HCT116 (cell line): Measurements from ENCODE around the gene UBE2R2. TPM values are rescaled to one million over a fixed set of nuclear protein-coding genes. Genes with fewer than 3 reads are reported as not detected.

Experiments used
- ATAC-seq: fragments of 200-7000 bp; cut with Tn5 transposase; 2 replicates; pipeline ENCODE4 v1.9.1; 2020; ENCODE audit warnings: mild to moderate bottlenecking, moderate library complexity
- BruUV-seq: library from RNA; stranded (reverse); fragments of 400-500 nt; replicated peaks from 2 replicates; lab custom pipeline; 2021; lab: Mats Ljungman, UMichigan
- CTCF ChIA-PET: fragments of 300-600 bp; sonication (Branson Sonifier 250); formaldehyde crosslinking; loops from one replicate; lab custom pipeline; 2021; ENCODE audit warnings: antibody characterized with exemption; lab: Charles Lee
- POLR2A ChIA-PET: fragments of 300-600, 350-600 bp; sonication (Branson Sonifier 250); formaldehyde crosslinking; loops from one replicate; lab custom pipeline; 2021; ENCODE audit warnings: antibody characterized with exemption; lab: Charles Lee
- RAD21 ChIA-PET, 2 experiments: fragments of 300-600 bp; sonication (Branson Sonifier 250); formaldehyde crosslinking; loops; one replicate each; lab custom pipeline; 2023; ENCODE audit warnings: low total read pairs in 2 of 2; ENCODE audit not compliant: uncharacterized antibody in 2 of 2, unreplicated experiment in 2 of 2, low non-redundant PET in 1 of 2; lab: Charles Lee
- DNase-seq: peaks from one replicate; pipeline ENCODE4 v3.0.0-alpha.2; 2010; ENCODE audit warnings: low read depth, low spot score
- H2AFZ ChIP-seq: fragments of 200-600 bp; shearing (Covaris generic), sonication (generic); 2 replicates; pipeline ENCODE4 v1.6.1; 2017; ENCODE audit warnings: low read depth, mixed run types, mixed read lengths, antibody characterized with exemption, low read length; ENCODE audit not compliant: poor library complexity, severe bottlenecking
- H3K27ac ChIP-seq: 2 replicates; pipeline ENCODE4 v1.5.1; 2012; ENCODE audit warnings: low read depth, low read length
- H3K27me3 ChIP-seq: fragments of 200-600 bp; sonication (generic); 2 replicates; pipeline ENCODE4 v1.6.1; 2016; ENCODE audit warnings: mixed run types, low read length, mixed read lengths; ENCODE audit not compliant: insufficient read depth
- H3K36me3 ChIP-seq, 2 experiments: fragments of 200-500 bp in 1 of 2; fragments of 200-600 bp in 1 of 2; sonication (Bioruptor generic) in 1 of 2; sonication (generic) in 1 of 2; 2 replicates each; pipeline versions ENCODE4 v1.5.1 to v1.6.1; 2014 to 2016; ENCODE audit warnings: low read length in 2 of 2, inconsistent platforms in 1 of 2, mixed read lengths in 1 of 2, mixed run types in 1 of 2; ENCODE audit not compliant: insufficient read depth in 2 of 2, control insufficient read depth in 1 of 2
- H3K4me1 ChIP-seq, 2 experiments: fragments of 200-600 bp in 1 of 2; sonication (generic) in 1 of 2; 2 replicates each; pipeline versions ENCODE4 v1.5.1 to v1.6.1; 2012 to 2017; ENCODE audit warnings: low read length in 2 of 2, inconsistent platforms in 1 of 2, mild to moderate bottlenecking in 1 of 2, mixed read lengths in 1 of 2, mixed run types in 1 of 2, moderate library complexity in 1 of 2; ENCODE audit not compliant: insufficient read depth in 2 of 2, control insufficient read depth in 1 of 2
- H3K4me2 ChIP-seq: fragments of 200-600 bp; sonication (generic); 2 replicates; pipeline ENCODE4 v1.6.1; 2017; ENCODE audit warnings: mixed run types, low read length, mixed read lengths
- H3K4me3 ChIP-seq, 2 experiments: fragments of 200-600 bp in 1 of 2; sonication (generic) in 1 of 2; replicated peaks in 1 of 2; 2 replicates each; pipeline ENCODE4 v1.5.1; 2011 to 2016; ENCODE audit warnings: low read length in 2 of 2, control low read depth in 1 of 2, low read depth in 1 of 2, mild to moderate bottlenecking in 1 of 2, mixed read lengths in 1 of 2, mixed run types in 1 of 2
- H3K79me2 ChIP-seq: fragments of 200-600 bp; sonication (generic); 2 replicates; pipeline ENCODE4 v1.6.1; 2017; ENCODE audit warnings: mild to moderate bottlenecking, mixed run types, low read length, moderate library complexity, mixed read lengths; ENCODE audit not compliant: insufficient read depth
- H3K9ac ChIP-seq: fragments of 200-600 bp; sonication (generic); 2 replicates; pipeline ENCODE4 v1.6.1; 2016; ENCODE audit warnings: low read length, mixed read lengths
- H3K9me2 ChIP-seq: fragments of 200-600 bp; sonication (generic), shearing (Covaris generic); 2 replicates; pipeline ENCODE4 v1.6.1; 2017; ENCODE audit warnings: mixed run types, mild to moderate bottlenecking, moderate library complexity; ENCODE audit not compliant: insufficient read depth
- H3K9me3 ChIP-seq, 2 experiments: fragments of 200-500 bp in 1 of 2; fragments of 200-600 bp in 1 of 2; sonication (Bioruptor generic) in 1 of 2; sonication (generic) in 1 of 2; 2 replicates each; pipeline ENCODE4 v1.6.1; 2014 to 2017; ENCODE audit warnings: low read length in 2 of 2, mixed read lengths in 2 of 2, inconsistent platforms in 1 of 2, low read depth in 1 of 2, mild to moderate bottlenecking in 1 of 2, mixed run types in 1 of 2, moderate library complexity in 1 of 2; ENCODE audit not compliant: control insufficient read depth in 1 of 2, insufficient read depth in 1 of 2
- H4K20me1 ChIP-seq: fragments of 200-600 bp; sonication (generic), shearing (Covaris generic); 2 replicates; pipeline ENCODE4 v1.6.1; 2017; ENCODE audit warnings: mixed run types, mild to moderate bottlenecking, moderate library complexity; ENCODE audit not compliant: insufficient read depth
- CBX3 ChIP-seq: IDR thresholded peaks from 2 replicates; pipeline ENCODE4 v1.6.1; 2012; ENCODE audit warnings: low read depth
- CEBPB ChIP-seq: IDR thresholded peaks from 2 replicates; pipeline ENCODE4 v1.6.1; 2012; ENCODE audit warnings: low read depth
- CTCF ChIP-seq, 3 experiments: fragments of 200-600 bp in 1 of 3; sonication (generic) in 1 of 3; IDR thresholded peaks in 2 of 3; conservative IDR thresholded peaks in 1 of 3; 2 replicates each; pipeline ENCODE4 v1.5.1; 2012 to 2017; ENCODE audit warnings: low read depth in 2 of 3, low read length in 2 of 3, antibody characterized with exemption in 1 of 3, borderline replicate concordance in 1 of 3, control low read depth in 1 of 3, mild to moderate bottlenecking in 1 of 3, mixed read lengths in 1 of 3, mixed run types in 1 of 3, moderate library complexity in 1 of 3; ENCODE audit not compliant: insufficient read depth in 1 of 3
- EGR1 ChIP-seq: IDR thresholded peaks from 2 replicates; pipeline ENCODE4 v1.6.1; 2012; ENCODE audit warnings: low read depth
- ELF1 ChIP-seq: IDR thresholded peaks from 2 replicates; pipeline ENCODE4 v1.6.1; 2012; ENCODE audit warnings: low read depth, borderline replicate concordance
- EZH2 ChIP-seq: fragments of 200-600 bp; sonication (generic); IDR thresholded peaks from 2 replicates; pipeline ENCODE4 v1.6.1; 2017; ENCODE audit warnings: antibody characterized with exemption, mixed run types
- EZH2phosphoT487 ChIP-seq: fragments of 200-600 bp; IDR thresholded peaks from 2 replicates; pipeline ENCODE4 v1.6.1; 2018; ENCODE audit warnings: antibody characterized with exemption, borderline replicate concordance
- JUND ChIP-seq: IDR thresholded peaks from 2 replicates; pipeline ENCODE4 v1.6.1; 2012
- POLR2A ChIP-seq: IDR thresholded peaks from 2 replicates; pipeline ENCODE4 v1.7.0; 2011; ENCODE audit warnings: borderline replicate concordance; ENCODE audit not compliant: insufficient read depth, insufficient read length; ENCODE audit errors: extremely low read depth
- POLR2AphosphoS5 ChIP-seq: IDR thresholded peaks from 2 replicates; pipeline ENCODE4 v1.6.1; 2011; ENCODE audit warnings: mild to moderate bottlenecking, low read depth, low read length, moderate library complexity
- SP1 ChIP-seq: IDR thresholded peaks from 2 replicates; pipeline ENCODE4 v1.6.1; 2012; ENCODE audit warnings: low read depth
- SRF ChIP-seq: IDR thresholded peaks from 2 replicates; pipeline ENCODE4 v1.6.1; 2012; ENCODE audit warnings: low read depth
- TCF7L2 ChIP-seq: IDR thresholded peaks from 2 replicates; pipeline ENCODE4 v1.7.0; 2011; ENCODE audit warnings: borderline replicate concordance, inconsistent platforms; ENCODE audit not compliant: insufficient read depth, insufficient read length; ENCODE audit errors: extremely low read depth
- YY1 ChIP-seq: IDR thresholded peaks from 2 replicates; pipeline ENCODE4 v1.6.1; 2011; ENCODE audit warnings: low read length, low read depth, moderate library complexity, mild to moderate bottlenecking; ENCODE audit not compliant: insufficient replicate concordance; ENCODE audit errors: extremely low read depth
- ZFX ChIP-seq: fragments of 450-650 bp; IDR thresholded peaks from 2 replicates; pipeline ENCODE4 v1.6.1; 2017
- ZNF274 ChIP-seq: fragments of 200-500 bp; sonication (Bioruptor generic); IDR thresholded peaks from 2 replicates; pipeline ENCODE4 v1.6.1; 2014; ENCODE audit warnings: mild to moderate bottlenecking, low read depth, low read length, inconsistent platforms
- intact Hi-C: fragments of 100-400 bp; cut with micrococcal nuclease; formaldehyde crosslinking; loops from 2 replicates; pipeline ENCODE4 v1.10.0; 2022
- total RNA-seq: library from RNA; stranded (reverse); gene quantifications from one replicate; pipeline ENCODE4 v1.2.1, GENCODE V29; 2021; ENCODE audit not compliant: unreplicated experiment
- TF ChIP-seq, protein P1 (sequence below): IDR thresholded peaks from 2 replicates; pipeline ENCODE4 v1.6.1; 2012
- TF ChIP-seq, protein P2 (sequence below): IDR thresholded peaks from 2 replicates; pipeline ENCODE4 v1.6.1; 2012; ENCODE audit warnings: low read depth
- TF ChIP-seq, protein P3 (sequence below): IDR thresholded peaks from 2 replicates; pipeline ENCODE4 v1.6.1; 2012

The UBE2R2 gene
- total RNA-seq, 1 experiment from 2014 or later: 47.0 TPM

DNA sequence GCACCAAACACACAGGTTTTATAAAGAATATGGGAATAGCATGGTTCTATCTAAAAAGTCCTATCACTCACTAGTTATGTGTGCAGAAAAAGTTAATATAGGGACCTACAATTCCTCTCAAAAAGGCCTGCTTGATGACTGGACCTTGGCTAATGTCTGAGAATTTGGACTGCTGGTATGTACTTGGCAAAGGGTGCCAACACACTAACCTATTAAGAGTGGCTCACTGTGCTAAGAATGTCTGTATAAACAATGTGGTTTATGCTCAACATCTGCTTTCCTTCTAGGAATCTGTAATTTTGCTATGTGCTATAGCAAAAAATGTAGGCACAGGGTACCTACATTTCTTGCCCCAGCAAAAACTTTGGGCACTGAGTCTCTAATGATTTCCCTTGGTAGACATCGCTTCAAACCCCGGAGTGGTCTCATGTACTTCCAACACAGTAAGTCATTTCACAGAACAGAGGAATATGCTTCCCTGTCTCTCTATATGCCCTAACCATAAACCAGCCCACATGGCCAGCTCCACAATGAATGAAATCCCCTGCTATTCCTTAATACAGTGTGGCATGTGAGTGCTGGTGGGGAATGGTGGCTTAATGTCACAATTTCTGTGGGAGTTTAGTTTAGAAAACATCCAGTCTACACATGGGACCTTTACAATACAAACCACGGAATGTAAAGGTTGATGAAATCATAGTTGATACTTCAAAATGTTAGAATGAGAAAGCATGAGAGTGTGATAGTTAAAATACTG lies 130.0 kb downstream of the UBE2R2 start:
- no peak overlapping the region for H3K4me3 ChIP-seq
- no peaks in the 10 kb centered on the region; the same call in 1 of the 2 replicates for H4K20me1 ChIP-seq
- TF ChIP-seq EZH2phosphoT487 (no peak), JUND (no peak), ELF1 (no peak), ZFX (no peak), POLR2A (no peak), CEBPB (no peak), CBX3 (no peak), POLR2AphosphoS5 (no peak), EZH2 (no peak), ZNF274 (no peak), CTCF (IDR thresholded peaks at IDR 0.05 in 2 of 3, conservative IDR thresholded peaks at IDR 0.05 in 1 of 3; ENCODE audit: borderline replicate concordance in 1 of 3, insufficient read depth in 1 of 3, low read depth in 2 of 3, low read length in 2 of 3) (no peak), EGR1 (no peak), TCF7L2 (no peak), SRF (no peak), SP1 (no peak), YY1 (no peak)
- TF ChIP-seq, protein P1, sequence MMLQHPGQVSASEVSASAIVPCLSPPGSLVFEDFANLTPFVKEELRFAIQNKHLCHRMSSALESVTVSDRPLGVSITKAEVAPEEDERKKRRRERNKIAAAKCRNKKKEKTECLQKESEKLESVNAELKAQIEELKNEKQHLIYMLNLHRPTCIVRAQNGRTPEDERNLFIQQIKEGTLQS: no peak
- TF ChIP-seq, protein P2, sequence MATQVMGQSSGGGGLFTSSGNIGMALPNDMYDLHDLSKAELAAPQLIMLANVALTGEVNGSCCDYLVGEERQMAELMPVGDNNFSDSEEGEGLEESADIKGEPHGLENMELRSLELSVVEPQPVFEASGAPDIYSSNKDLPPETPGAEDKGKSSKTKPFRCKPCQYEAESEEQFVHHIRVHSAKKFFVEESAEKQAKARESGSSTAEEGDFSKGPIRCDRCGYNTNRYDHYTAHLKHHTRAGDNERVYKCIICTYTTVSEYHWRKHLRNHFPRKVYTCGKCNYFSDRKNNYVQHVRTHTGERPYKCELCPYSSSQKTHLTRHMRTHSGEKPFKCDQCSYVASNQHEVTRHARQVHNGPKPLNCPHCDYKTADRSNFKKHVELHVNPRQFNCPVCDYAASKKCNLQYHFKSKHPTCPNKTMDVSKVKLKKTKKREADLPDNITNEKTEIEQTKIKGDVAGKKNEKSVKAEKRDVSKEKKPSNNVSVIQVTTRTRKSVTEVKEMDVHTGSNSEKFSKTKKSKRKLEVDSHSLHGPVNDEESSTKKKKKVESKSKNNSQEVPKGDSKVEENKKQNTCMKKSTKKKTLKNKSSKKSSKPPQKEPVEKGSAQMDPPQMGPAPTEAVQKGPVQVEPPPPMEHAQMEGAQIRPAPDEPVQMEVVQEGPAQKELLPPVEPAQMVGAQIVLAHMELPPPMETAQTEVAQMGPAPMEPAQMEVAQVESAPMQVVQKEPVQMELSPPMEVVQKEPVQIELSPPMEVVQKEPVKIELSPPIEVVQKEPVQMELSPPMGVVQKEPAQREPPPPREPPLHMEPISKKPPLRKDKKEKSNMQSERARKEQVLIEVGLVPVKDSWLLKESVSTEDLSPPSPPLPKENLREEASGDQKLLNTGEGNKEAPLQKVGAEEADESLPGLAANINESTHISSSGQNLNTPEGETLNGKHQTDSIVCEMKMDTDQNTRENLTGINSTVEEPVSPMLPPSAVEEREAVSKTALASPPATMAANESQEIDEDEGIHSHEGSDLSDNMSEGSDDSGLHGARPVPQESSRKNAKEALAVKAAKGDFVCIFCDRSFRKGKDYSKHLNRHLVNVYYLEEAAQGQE: no peak
- TF ChIP-seq, protein P3, sequence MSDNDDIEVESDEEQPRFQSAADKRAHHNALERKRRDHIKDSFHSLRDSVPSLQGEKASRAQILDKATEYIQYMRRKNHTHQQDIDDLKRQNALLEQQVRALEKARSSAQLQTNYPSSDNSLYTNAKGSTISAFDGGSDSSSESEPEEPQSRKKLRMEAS: no peak
- peaks cover 17 to 26% of the 10 kb centered on the region in 2 experiments for H3K36me3 ChIP-seq
- H3K9me3 ChIP-seq: no peaks in the 10 kb centered on the region
- peaks cover 0 to 8% of the 10 kb centered on the region in 2 experiments; a peak in 2 of 4 replicates for H3K4me1 ChIP-seq
- intact Hi-C loops: no loop called here
- no peaks in the 10 kb centered on the region for H3K27me3 ChIP-seq
- RAD21 ChIA-PET: no interaction called here
- H3K9me2 ChIP-seq: no peaks in the 10 kb centered on the region
- no peak overlapping the region for H3K4me2 ChIP-seq
- peaks cover 45% of the 10 kb centered on the region for H3K79me2 ChIP-seq
- DNase-seq (no peak), ATAC-seq (no peak)
- BruUV-seq: no TSS peak
- no peak overlapping the region for H2AFZ ChIP-seq
- POLR2A ChIA-PET: no interaction called here
- H3K9ac ChIP-seq: no peak overlapping the region
- H3K27ac ChIP-seq: no peak overlapping the region
- CTCF ChIA-PET: no interaction called here
